ENCODE results near the gene RPP21. TPM values are rescaled to one million over a fixed set of nuclear protein-coding genes. Genes with fewer than 3 reads are reported as not detected.

Gene RPP21
- total RNA-seq, 1 donor: 24.6 TPM

DNA sequence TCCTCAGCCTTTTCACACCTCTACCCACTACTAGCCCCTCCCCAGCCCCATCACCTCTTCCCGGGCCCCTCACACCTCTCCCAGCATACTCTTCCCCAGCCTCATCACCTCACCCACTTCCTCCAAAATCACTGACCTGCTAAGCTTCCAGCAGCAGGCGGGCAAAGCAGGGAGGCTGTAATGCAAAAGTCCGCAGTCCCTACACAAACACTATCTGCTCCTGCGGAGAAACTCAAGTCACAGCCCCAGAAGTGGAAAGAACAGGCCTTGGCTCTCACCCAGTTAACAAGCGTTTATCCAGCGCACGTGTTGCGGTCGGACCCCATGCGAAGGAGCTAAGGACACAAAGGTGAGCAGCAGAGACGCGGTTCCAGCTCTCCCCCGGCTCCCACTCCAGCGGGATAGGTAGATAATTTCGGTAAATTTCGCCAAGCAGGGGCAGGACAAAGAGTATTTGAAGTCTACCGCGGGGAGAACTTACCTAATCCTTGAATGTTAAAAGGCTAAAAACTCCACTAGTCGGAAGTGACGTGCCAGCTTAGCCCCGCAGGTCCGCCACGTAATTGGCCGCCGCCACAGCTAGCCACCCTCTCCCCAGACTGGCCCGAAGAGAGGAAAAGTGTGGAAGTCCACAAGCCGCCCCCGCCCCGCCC lies 19.0 kb upstream of the RPP21 start:
- Histone ChIP-seq H3K9me3 (ENCODE audit: low read depth, low read length) (no peaks in the 10 kb centered on the region), H3K27me3 (ENCODE audit: insufficient read depth, low read length) (no peaks in the 10 kb centered on the region), H4K20me1 (ENCODE audit: insufficient read depth, low read length) (peaks cover 31% of the 10 kb centered on the region), H2AFZ (ENCODE audit: low read length) (peak overlapping the region; percentile 90), H3K36me3 (ENCODE audit: insufficient read depth, low read length) (peaks cover 18% of the 10 kb centered on the region), H3K79me2 (ENCODE audit: insufficient read depth, low read length) (peaks cover 62% of the 10 kb centered on the region), H3K4me3 (ENCODE audit: insufficient read depth, low read length) (peak overlapping the region; percentile 99), H3K27ac (ENCODE audit: low read depth, low read length) (peak overlapping the region; percentile 98), H3K4me2 (ENCODE audit: insufficient read depth, low read length) (peak overlapping the region; percentile 100), H3K4me1 (ENCODE audit: insufficient read depth, low read length) (peaks cover 43% of the 10 kb centered on the region)
- no peak for DNase-seq (ENCODE audit: insufficient read length, low spot score, missing footprints)
- TF ChIP-seq CTCF (IDR thresholded peaks at IDR 0.05; ENCODE audit: extremely low read depth, low read depth, low read length): no peak

- Histone ChIP-seq H4K20me1 (ENCODE audit: insufficient read depth, low read length) (peaks cover 26% of the 10 kb centered on the region), H3K27ac (ENCODE audit: low read depth, low read length) (peak within 1 kb of the TSS; percentile 98), H3K4me2 (ENCODE audit: insufficient read depth, low read length) (peak within 1 kb of the TSS; percentile 100), H3K36me3 (ENCODE audit: insufficient read depth, low read length) (peaks cover 25% of the 10 kb centered on the region), H3K4me3 (ENCODE audit: insufficient read depth, low read length) (peak within 1 kb of the TSS; percentile 99), H3K27me3 (ENCODE audit: insufficient read depth, low read length) (no peaks in the 10 kb centered on the region), H3K9me3 (ENCODE audit: low read depth, low read length) (no peaks in the 10 kb centered on the region), H3K4me1 (ENCODE audit: insufficient read depth, low read length) (peaks cover 39% of the 10 kb centered on the region), H3K79me2 (ENCODE audit: insufficient read depth, low read length) (peaks cover 55% of the 10 kb centered on the region), H2AFZ (ENCODE audit: low read length) (peak within 1 kb of the TSS; percentile 98)
- peak; percentile 97 for DNase-seq (ENCODE audit: insufficient read length, low spot score, missing footprints)
- TF ChIP-seq CTCF (IDR thresholded peaks at IDR 0.05; ENCODE audit: extremely low read depth, low read depth, low read length): no peak
These were observed 18.3 kb upstream of the RPP21 start, which contains the start of gene TRIM39 for GRCh38 chr6:30326526-30327231. TSS of gene TRIM39 (plus strand) at chr6:30326927. CDS start at chr6:30329318, 2,391 bp downstream.

GRCh38 chr6:30327232-30327746 lies 17.7 kb upstream of the RPP21 start:
- Histone ChIP-seq H3K27ac (ENCODE audit: low read depth, low read length) (peak overlapping the region; percentile 98), H4K20me1 (ENCODE audit: insufficient read depth, low read length) (peaks cover 20% of the 10 kb centered on the region), H3K4me3 (ENCODE audit: insufficient read depth, low read length) (peak overlapping the region; percentile 99), H3K27me3 (ENCODE audit: insufficient read depth, low read length) (no peaks in the 10 kb centered on the region), H2AFZ (ENCODE audit: low read length) (peak overlapping the region; percentile 98), H3K36me3 (ENCODE audit: insufficient read depth, low read length) (peaks cover 31% of the 10 kb centered on the region), H3K9me3 (ENCODE audit: low read depth, low read length) (no peaks in the 10 kb centered on the region), H3K4me1 (ENCODE audit: insufficient read depth, low read length) (peaks cover 34% of the 10 kb centered on the region), H3K79me2 (ENCODE audit: insufficient read depth, low read length) (peaks cover 49% of the 10 kb centered on the region), H3K4me2 (ENCODE audit: insufficient read depth, low read length) (peak overlapping the region; percentile 100)
- DNase-seq (ENCODE audit: insufficient read length, low spot score, missing footprints): peak; percentile 74
- TF ChIP-seq CTCF (IDR thresholded peaks at IDR 0.05; ENCODE audit: extremely low read depth, low read depth, low read length): no peak

GRCh38 chr6:30328397-30328796 lies 16.6 kb upstream of the RPP21 start:
- TF ChIP-seq CTCF (IDR thresholded peaks at IDR 0.05; ENCODE audit: extremely low read depth, low read depth, low read length): no peak

More at GRCh38 chr6:30328397-30328796, 16.6 kb upstream of the RPP21 start:
- DNase-seq (ENCODE audit: insufficient read length, low spot score, missing footprints): no peak
- H3K4me2 ChIP-seq (ENCODE audit: insufficient read depth, low read length): no peak overlapping the region
- peaks cover 33% of the 10 kb centered on the region for H3K36me3 ChIP-seq (ENCODE audit: insufficient read depth, low read length)
- no peak overlapping the region for H2AFZ ChIP-seq (ENCODE audit: low read length)
- no peak overlapping the region for H3K4me3 ChIP-seq (ENCODE audit: insufficient read depth, low read length)
- H3K79me2 ChIP-seq (ENCODE audit: insufficient read depth, low read length): peaks cover 40% of the 10 kb centered on the region
- H3K4me1 ChIP-seq (ENCODE audit: insufficient read depth, low read length): peaks cover 23% of the 10 kb centered on the region
- H3K9me3 ChIP-seq (ENCODE audit: low read depth, low read length): no peaks in the 10 kb centered on the region
- no peaks in the 10 kb centered on the region for H3K27me3 ChIP-seq (ENCODE audit: insufficient read depth, low read length)
- H4K20me1 ChIP-seq (ENCODE audit: insufficient read depth, low read length): peaks cover 13% of the 10 kb centered on the region
- H3K27ac ChIP-seq (ENCODE audit: low read depth, low read length): no peak overlapping the region
